Measurements from ENCODE around the gene CANT1. TPM values are rescaled to one million over a fixed set of nuclear protein-coding genes. Genes with fewer than 3 reads are reported as not detected.

The CANT1 gene
- total and polyA plus RNA-seq, 2 of the 13 experiments (the other 11 are each of a cell fraction or from before 2014, with no cell fraction given), result 34.1 to 42.1 TPM

DNA sequence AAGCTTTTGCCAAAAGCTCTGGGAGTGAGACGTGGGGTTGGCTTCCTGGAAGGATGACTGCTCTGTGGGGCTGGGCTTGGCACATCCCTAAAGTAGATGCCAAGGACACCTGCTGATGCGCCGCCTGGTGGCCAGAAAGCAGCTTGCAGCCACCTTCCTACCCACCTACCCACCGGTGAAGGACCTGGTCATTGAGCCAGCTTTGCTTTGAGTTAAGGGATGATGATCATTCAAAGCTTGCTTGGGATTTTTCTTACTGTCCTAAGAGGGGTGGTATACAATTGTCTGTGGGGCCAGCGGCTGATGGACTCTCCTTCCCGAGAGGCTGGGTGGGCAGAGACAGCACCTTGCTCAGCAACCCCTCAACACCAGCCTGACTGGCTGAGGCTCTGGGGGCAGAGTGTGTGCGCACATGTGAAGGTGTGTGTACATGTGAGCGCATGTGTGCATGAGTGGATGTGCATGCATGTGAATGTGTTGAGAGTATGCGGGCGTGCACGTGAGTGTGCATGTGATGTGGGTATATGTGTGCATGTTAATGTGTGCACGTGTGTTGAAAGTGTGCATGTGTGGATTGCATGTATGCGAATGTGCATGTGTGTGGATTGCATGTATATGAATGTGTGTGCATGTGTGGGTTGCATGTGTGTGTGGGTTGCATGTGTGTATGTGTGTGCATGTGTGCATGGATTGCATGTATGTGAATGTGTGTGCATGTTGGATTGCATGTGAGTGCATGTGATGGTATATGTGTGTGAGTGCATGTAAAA lies 33.0 kb upstream of the CANT1 start:
- Histone ChIP-seq H3K4me3 (replicated peaks in 1 of 3; ENCODE audit: insufficient read depth in 1 of 3, low read depth in 2 of 3, low read length in 3 of 3) (no peak overlapping the region), H3K27ac (ENCODE audit: extremely low read length, insufficient read depth, low read length) (no peak overlapping the region), H2AFZ (ENCODE audit: low read length) (no peak overlapping the region), H3K27me3 (ENCODE audit: control insufficient read depth in 1 of 2, insufficient read depth in 2 of 2, low read length in 2 of 2) (peaks cover 12 to 53% of the 10 kb centered on the region in 2 experiments; a peak in 4 of 5 replicates), H3K79me2 (ENCODE audit: insufficient read depth, low read length) (no peaks in the 10 kb centered on the region), H3K9me3 (ENCODE audit: low read length) (no peaks in the 10 kb centered on the region), H3K9ac (ENCODE audit: insufficient read depth, low read depth, low read length) (no peak overlapping the region), H4K20me1 (ENCODE audit: insufficient read depth, low read length) (no peaks in the 10 kb centered on the region; the same call in 1 of the 2 replicates), H3K36me3 (replicated peaks in 1 of 2; ENCODE audit: control insufficient read depth in 1 of 2, insufficient read depth in 2 of 2, low read length in 2 of 2) (no peaks in the 10 kb centered on the region), H3K4me1 (ENCODE audit: insufficient read depth, low read length) (peaks cover 17% of the 10 kb centered on the region), H3K4me2 (ENCODE audit: low read depth, low read length) (no peak overlapping the region)
- FAIRE-seq (peak; percentile 88), ATAC-seq (peak; percentile 64), DNase-seq (ENCODE audit: low spot score) (peak; percentile 49)
- WGBS (ENCODE audit: low lambda C conversion rate), result 51% methylated on average over 12 of the region's 13 CpGs
- no TSS peak for BruUV-seq (replicated peaks)
- CTCF ChIA-PET (ENCODE audit: low intra/inter-chr PET ratio, low total read pairs), result interaction anchor here (1.3 to 3.1 kb wide), 4 partner anchors 22 to 57 kb away, joined by 4 to 71 read pairs (median 7); no protein-coding TSS in a partner anchor
- in situ Hi-C loops (cut with HindIII; ENCODE audit: extremely low pct_ligation_motif_present, low pct_unique_long_range_greater_than_20kb), result no loop called here
- intact Hi-C loops (cut with micrococcal nuclease; ENCODE audit: unreplicated experiment), result loop anchor here (1.0 kb wide), 1 partner anchor 23 kb away; no protein-coding TSS in a partner anchor
- POLR2A ChIA-PET, result interaction anchor here (1.7 to 8.8 kb wide), 2 partner anchors 16 to 22 kb away, joined by 5 to 127 read pairs; no protein-coding TSS in a partner anchor
- no peak for TF ChIP-seq LCORL (IDR thresholded peaks at IDR 0.05)
- TF ChIP-seq LCORL (CRISPR knock-in tag; IDR thresholded peaks at IDR 0.05), result no peak
- TF ChIP-seq ZNF672 (CRISPR knock-in tag; IDR thresholded peaks at IDR 0.05), result no peak
- 0 out of 2 replicates have a peak, but pooled peaks have one; percentile 60 for TF ChIP-seq NRL (CRISPR knock-in tag; IDR thresholded peaks at IDR 0.05; ENCODE audit: borderline replicate concordance)
- TF ChIP-seq, protein P1, sequence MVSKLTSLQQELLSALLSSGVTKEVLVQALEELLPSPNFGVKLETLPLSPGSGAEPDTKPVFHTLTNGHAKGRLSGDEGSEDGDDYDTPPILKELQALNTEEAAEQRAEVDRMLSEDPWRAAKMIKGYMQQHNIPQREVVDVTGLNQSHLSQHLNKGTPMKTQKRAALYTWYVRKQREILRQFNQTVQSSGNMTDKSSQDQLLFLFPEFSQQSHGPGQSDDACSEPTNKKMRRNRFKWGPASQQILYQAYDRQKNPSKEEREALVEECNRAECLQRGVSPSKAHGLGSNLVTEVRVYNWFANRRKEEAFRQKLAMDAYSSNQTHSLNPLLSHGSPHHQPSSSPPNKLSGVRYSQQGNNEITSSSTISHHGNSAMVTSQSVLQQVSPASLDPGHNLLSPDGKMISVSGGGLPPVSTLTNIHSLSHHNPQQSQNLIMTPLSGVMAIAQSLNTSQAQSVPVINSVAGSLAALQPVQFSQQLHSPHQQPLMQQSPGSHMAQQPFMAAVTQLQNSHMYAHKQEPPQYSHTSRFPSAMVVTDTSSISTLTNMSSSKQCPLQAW (CRISPR knock-in tag; IDR thresholded peaks at IDR 0.05), result no peak
- TF ChIP-seq SOX6 (IDR thresholded peaks at IDR 0.05), result no peak
- 0 out of 2 replicates have a peak, but pooled peaks have one; percentile 11 for TF ChIP-seq SOX6 (CRISPR knock-in tag; IDR thresholded peaks at IDR 0.05)
- no peak for TF ChIP-seq CENPT (CRISPR knock-in tag; IDR thresholded peaks at IDR 0.05; ENCODE audit: low read depth)
- TF ChIP-seq TBX3 (IDR thresholded peaks at IDR 0.05; ENCODE audit: borderline replicate concordance), result no peak
- peak; percentile 45; the same call in 1 of the 2 replicates for TF ChIP-seq ZNF589 (CRISPR knock-in tag; conservative IDR thresholded peaks at IDR 0.05)
- no peak for TF ChIP-seq NFKB2 (CRISPR knock-in tag; IDR thresholded peaks at IDR 0.05; ENCODE audit: borderline replicate concordance)
- no peak for TF ChIP-seq HMGA1 (CRISPR knock-in tag; conservative IDR thresholded peaks at IDR 0.05)
- TF ChIP-seq HOXA3 (CRISPR knock-in tag; IDR thresholded peaks at IDR 0.05), result no peak
- TF ChIP-seq ZKSCAN1 (IDR thresholded peaks at IDR 0.05; ENCODE audit: low read length), result no peak
- TF ChIP-seq ZNF20 (CRISPR knock-in tag; IDR thresholded peaks at IDR 0.05), result no peak
- TF ChIP-seq, protein P2, sequence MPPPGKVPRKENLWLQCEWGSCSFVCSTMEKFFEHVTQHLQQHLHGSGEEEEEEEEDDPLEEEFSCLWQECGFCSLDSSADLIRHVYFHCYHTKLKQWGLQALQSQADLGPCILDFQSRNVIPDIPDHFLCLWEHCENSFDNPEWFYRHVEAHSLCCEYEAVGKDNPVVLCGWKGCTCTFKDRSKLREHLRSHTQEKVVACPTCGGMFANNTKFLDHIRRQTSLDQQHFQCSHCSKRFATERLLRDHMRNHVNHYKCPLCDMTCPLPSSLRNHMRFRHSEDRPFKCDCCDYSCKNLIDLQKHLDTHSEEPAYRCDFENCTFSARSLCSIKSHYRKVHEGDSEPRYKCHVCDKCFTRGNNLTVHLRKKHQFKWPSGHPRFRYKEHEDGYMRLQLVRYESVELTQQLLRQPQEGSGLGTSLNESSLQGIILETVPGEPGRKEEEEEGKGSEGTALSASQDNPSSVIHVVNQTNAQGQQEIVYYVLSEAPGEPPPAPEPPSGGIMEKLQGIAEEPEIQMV (CRISPR knock-in tag; IDR thresholded peaks at IDR 0.05; ENCODE audit: low read depth), result no peak
- no peak for TF ChIP-seq HDAC1 (CRISPR knock-in tag; IDR thresholded peaks at IDR 0.05)
- TF ChIP-seq ZNF510 (CRISPR knock-in tag; IDR thresholded peaks at IDR 0.05; ENCODE audit: low read depth), result no peak
- TF ChIP-seq FOXK2 (IDR thresholded peaks at IDR 0.05), result peak; percentile 19; the same call in 1 of the 2 replicates
- no peak for TF ChIP-seq SPEN (CRISPR knock-in tag; IDR thresholded peaks at IDR 0.05; ENCODE audit: low read depth)
- no peak for TF ChIP-seq ZNF607 (CRISPR knock-in tag; IDR thresholded peaks at IDR 0.05; ENCODE audit: borderline replicate concordance)
- TF ChIP-seq RXRA (CRISPR knock-in tag; IDR thresholded peaks at IDR 0.05), result no peak
- TF ChIP-seq SATB2 (CRISPR knock-in tag; IDR thresholded peaks at IDR 0.05), result no peak
- TF ChIP-seq ZC3H4 (CRISPR knock-in tag; IDR thresholded peaks at IDR 0.05; ENCODE audit: borderline replicate concordance), result no peak
